ENCODE results near the gene TAF8. TPM values are rescaled to one million over a fixed set of nuclear protein-coding genes. Genes with fewer than 3 reads are reported as not detected.

The TAF8 gene
- total and polyA plus RNA-seq, 12 donors = 10.1 to 83.7 (median 22.9) TPM

GRCh38 chr6:42135161-42135560, 84.8 kb downstream of the TAF8 start:
- Histone ChIP-seq H3K36me3 (replicated peaks in 1 of 2) (no peaks in the 10 kb centered on the region), H3K4me1 (replicated peaks in 1 of 2) (peaks cover 0 to 11% of the 10 kb centered on the region in 2 donors), H3K4me3 (no peak overlapping the region), H3K27me3 (no peaks in the 10 kb centered on the region), H3K9me3 (replicated peaks in 1 of 3) (no peaks in the 10 kb centered on the region), H3K27ac (no peak overlapping the region)
- intact Hi-C loops (cut with DNase I) = no loop called here
- TF ChIP-seq POLR2A (IDR thresholded peaks at IDR 0.05) = no peak
- WGBS, 4 donors = 87 to 94% (median 92%) methylated on average over 9 to 12 of the region's 12 CpGs
- DNase-seq = no peak

- Histone ChIP-seq H3K36me3 (replicated peaks in 1 of 2) (no peaks in the 10 kb centered on the region), H3K9me3 (replicated peaks in 1 of 3) (no peaks in the 10 kb centered on the region), H3K27ac (no peak overlapping the region), H3K4me1 (replicated peaks in 1 of 2) (peaks cover 0 to 16% of the 10 kb centered on the region in 2 donors), H3K4me3 (no peak overlapping the region), H3K27me3 (no peaks in the 10 kb centered on the region)
- 87 to 98% (median 90%) methylated on average over 2 of the region's 2 CpGs for WGBS, 4 donors
- no peak for DNase-seq
- intact Hi-C loops (cut with DNase I) = no loop called here
- TF ChIP-seq POLR2A (IDR thresholded peaks at IDR 0.05) (no peak), CTCF (IDR thresholded peaks at IDR 0.05) (no peak)
Observed at GRCh38 chr6:42135722-42136121, 85.4 kb downstream of the TAF8 start.

GRCh38 chr6:42136508-42137193, 86.3 kb downstream of the TAF8 start:
- no peaks in the 10 kb centered on the region for H3K9me3 ChIP-seq (replicated peaks in 1 of 3)
- no peaks in the 10 kb centered on the region for H3K27me3 ChIP-seq
- peak in 3 of 7 donors; percentile 15 to 33 (median 27) for DNase-seq
- peak overlapping the region in 1 of 5 donors; percentile 73 for H3K27ac ChIP-seq
- 54 to 68% (median 57%) methylated on average over 13 to 14 of the region's 14 CpGs for WGBS, 4 donors
- no peak overlapping the region for H3K4me3 ChIP-seq
- TF ChIP-seq POLR2A (IDR thresholded peaks at IDR 0.05) = no peak
- no peak for TF ChIP-seq CTCF (IDR thresholded peaks at IDR 0.05)
- no peaks in the 10 kb centered on the region for H3K36me3 ChIP-seq (replicated peaks in 1 of 2)
- intact Hi-C loops (cut with DNase I) = no loop called here
- peaks cover 3 to 26% of the 10 kb centered on the region in 2 donors for H3K4me1 ChIP-seq (replicated peaks in 1 of 2)

Small RNA genes lying within 50 kb of the gene (small RNA-seq; reads per million reads assigned to genes)
- 0 reads per million in 2 donors for gene RNU6-761P

Other genes with a start within 250 kb of the TAF8 start
- 1 to 10 TPM; 1.5 to 5.7 (median 3.6) TPM for gene USP49, start 155.1 kb upstream of the TAF8 start, total RNA-seq
- gene USP49, start 155.1 kb upstream of the TAF8 start, polyA plus RNA-seq = 1 to 10 TPM; 1.5 to 6.2 (median 2.2) TPM
- gene MED20, start 129.4 kb upstream of the TAF8 start, total RNA-seq = 10 to 100 TPM in 8 of 9 donors, 1 to 10 TPM in 1; 8.2 to 36.5 (median 23.7) TPM
- 10 to 100 TPM in 2 of 3 donors, 1 to 10 TPM in 1; 9.6 to 22.9 (median 12.5) TPM for gene MED20, start 129.4 kb upstream of the TAF8 start, polyA plus RNA-seq
- 10 to 100 TPM in 5 of 9 donors, 1 to 10 TPM in 4; 5.1 to 42.9 (median 14.5) TPM for gene BYSL, start 129.0 kb upstream of the TAF8 start, total RNA-seq
- 10 to 100 TPM; 15.4 to 24.5 (median 17.3) TPM for gene BYSL, start 129.0 kb upstream of the TAF8 start, polyA plus RNA-seq
- gene CCND3, start 108.7 kb upstream of the TAF8 start, total RNA-seq = 100 to 1,000 TPM in 8 of 9 donors, 10 to 100 TPM in 1; 85.9 to 309 (median 166) TPM
- gene CCND3, start 108.7 kb upstream of the TAF8 start, polyA plus RNA-seq = 100 to 1,000 TPM in 2 of 3 donors, 10 to 100 TPM in 1; 86.3 to 163 (median 135) TPM
- gene C6orf132, start 92.1 kb downstream of the TAF8 start, total RNA-seq = 1 to 10 TPM in 6 of 9 donors, under 1 TPM in 3; 0.09 to 4.7 (median 1.7) TPM
- gene C6orf132, start 92.1 kb downstream of the TAF8 start, polyA plus RNA-seq = 1 to 10 TPM in 2 of 3 donors, under 1 TPM in 1; 0.49 to 1.4 (median 1.4) TPM
- gene GUCA1A, start 122.8 kb downstream of the TAF8 start, total RNA-seq = under 1 TPM in 1 of 9 donors, not detected in 8; 0.17 TPM
- gene GUCA1A, start 122.8 kb downstream of the TAF8 start, polyA plus RNA-seq = not detected
- 1 to 10 TPM in 7 of 9 donors, under 1 TPM in 2; 0.47 to 3.0 (median 1.7) TPM for gene GUCA1B, start 144.4 kb downstream of the TAF8 start, total RNA-seq
- gene GUCA1B, start 144.4 kb downstream of the TAF8 start, polyA plus RNA-seq = 1 to 10 TPM in 1 of 3 donors, under 1 TPM in 2; 0.34 to 1.5 (median 0.40) TPM
- gene MRPS10, start 167.3 kb downstream of the TAF8 start, total RNA-seq = 10 to 100 TPM; 25.5 to 43.2 (median 34.3) TPM
- 10 to 100 TPM; 14.7 to 67.4 (median 15.2) TPM for gene MRPS10, start 167.3 kb downstream of the TAF8 start, polyA plus RNA-seq